PC-3 (cell line): Measurements from ENCODE around the gene SLC38A4.

Experiments
- EZH2 ChIP-seq: fragments of 300-600 bp; sonication (generic); IDR thresholded peaks from one replicate; pipeline ENCODE4 v1.6.1; 2017; ENCODE audit warnings: antibody characterized with exemption, mild to moderate bottlenecking, low read length; ENCODE audit not compliant: unreplicated experiment
- EZH2phosphoT487 ChIP-seq: fragments of 300-600 bp; sonication (generic); IDR thresholded peaks from 2 replicates; pipeline ENCODE4 v1.6.1; 2018; ENCODE audit warnings: mild to moderate bottlenecking, antibody characterized with exemption, low read length, borderline replicate concordance
- TF ChIP-seq, protein P1 (sequence below): fragments of 300-600 bp; sonication (generic); conservative IDR thresholded peaks from 2 replicates; pipeline ENCODE4 v1.5.1; 2017; ENCODE audit warnings: antibody characterized with exemption, low read depth, mild to moderate bottlenecking, low read length

DNA sequence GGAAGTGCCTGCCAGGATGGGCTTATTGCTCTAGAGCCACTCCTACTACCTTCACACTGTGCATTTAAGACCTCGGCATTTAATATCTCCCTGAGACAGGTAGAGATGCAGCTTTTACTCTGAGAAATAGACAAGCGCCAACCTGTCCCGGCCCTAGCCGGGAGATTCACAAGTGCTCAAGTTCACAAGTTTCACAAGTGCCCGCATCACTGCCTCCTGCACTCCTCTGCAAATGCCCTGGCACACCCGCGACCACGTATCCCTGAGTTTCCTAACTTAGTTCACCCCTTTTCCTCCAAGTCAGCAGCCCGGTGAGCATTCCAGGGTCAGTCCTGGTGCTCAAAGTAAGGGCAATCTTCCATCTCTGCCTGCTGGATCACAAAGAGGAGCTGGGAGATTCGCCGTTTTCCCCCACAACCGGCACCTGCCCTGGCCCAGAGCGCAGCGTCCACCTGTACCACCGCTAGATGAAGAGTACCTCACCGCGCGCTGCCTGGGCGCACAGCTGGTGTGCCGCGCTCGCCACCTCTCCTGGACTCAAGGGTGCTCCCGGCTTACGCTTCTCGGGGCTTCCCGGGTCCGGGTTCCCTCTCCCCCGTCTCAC, 5.0 kb upstream of the SLC38A4 start:
- TF ChIP-seq, protein P1, sequence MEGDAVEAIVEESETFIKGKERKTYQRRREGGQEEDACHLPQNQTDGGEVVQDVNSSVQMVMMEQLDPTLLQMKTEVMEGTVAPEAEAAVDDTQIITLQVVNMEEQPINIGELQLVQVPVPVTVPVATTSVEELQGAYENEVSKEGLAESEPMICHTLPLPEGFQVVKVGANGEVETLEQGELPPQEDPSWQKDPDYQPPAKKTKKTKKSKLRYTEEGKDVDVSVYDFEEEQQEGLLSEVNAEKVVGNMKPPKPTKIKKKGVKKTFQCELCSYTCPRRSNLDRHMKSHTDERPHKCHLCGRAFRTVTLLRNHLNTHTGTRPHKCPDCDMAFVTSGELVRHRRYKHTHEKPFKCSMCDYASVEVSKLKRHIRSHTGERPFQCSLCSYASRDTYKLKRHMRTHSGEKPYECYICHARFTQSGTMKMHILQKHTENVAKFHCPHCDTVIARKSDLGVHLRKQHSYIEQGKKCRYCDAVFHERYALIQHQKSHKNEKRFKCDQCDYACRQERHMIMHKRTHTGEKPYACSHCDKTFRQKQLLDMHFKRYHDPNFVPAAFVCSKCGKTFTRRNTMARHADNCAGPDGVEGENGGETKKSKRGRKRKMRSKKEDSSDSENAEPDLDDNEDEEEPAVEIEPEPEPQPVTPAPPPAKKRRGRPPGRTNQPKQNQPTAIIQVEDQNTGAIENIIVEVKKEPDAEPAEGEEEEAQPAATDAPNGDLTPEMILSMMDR, result no peak
- TF ChIP-seq EZH2, result no peak
- TF ChIP-seq EZH2phosphoT487, result no peak
